Suprapubic skin (tissue), 4 donors: Measurements from ENCODE around the gene CYB561D1. TPM values are rescaled to one million over a fixed set of nuclear protein-coding genes. Genes with fewer than 3 reads are reported as not detected.

Experiments
- DNase-seq, 2 donors: peaks; one replicate each; pipeline ENCODE4 v3.0.0-alpha.2; 2019; ENCODE audit warnings: low spot score in 2 of 2
- H3K27ac ChIP-seq: fragments of 200-600 bp; sonication (generic); one replicate; pipeline ENCODE4 v1.5.1; 2019
- H3K27me3 ChIP-seq: fragments of 200-600 bp; sonication (generic); one replicate; pipeline ENCODE4 v1.5.1; 2019
- H3K36me3 ChIP-seq: fragments of 200-600 bp; sonication (generic); one replicate; pipeline ENCODE4 v1.5.1; 2019
- H3K4me1 ChIP-seq: fragments of 200-600 bp; sonication (generic); one replicate; pipeline ENCODE4 v1.5.1; 2019
- H3K4me3 ChIP-seq: fragments of 200-600 bp; sonication (generic); one replicate; pipeline ENCODE4 v1.5.1; 2019; ENCODE audit warnings: mild to moderate bottlenecking
- H3K9me3 ChIP-seq: fragments of 200-600 bp; sonication (generic); one replicate; pipeline ENCODE4 v1.5.1; 2019
- EP300 ChIP-seq: sonication (generic); formaldehyde crosslinking; IDR thresholded peaks from one replicate; pipeline ENCODE4 v1.6.1; 2017; ENCODE audit warnings: antibody characterized with exemption
- POLR2A ChIP-seq, 2 donors: fragments of 450-650 bp; IDR thresholded peaks; one replicate each; pipeline ENCODE4 v1.6.1; 2017; ENCODE audit warnings: antibody characterized with exemption in 2 of 2, mild to moderate bottlenecking in 2 of 2, moderate library complexity in 2 of 2
- POLR2AphosphoS5 ChIP-seq, 3 donors: sonication (generic); formaldehyde crosslinking; IDR thresholded peaks; one replicate each; pipeline ENCODE4 v1.6.1; 2017; ENCODE audit warnings: antibody characterized with exemption in 3 of 3
- WGBS: methylation state at CpG from one replicate; pipeline ENCODE4 v1.1.5; 2018; 5-methylcytosine and 5-hydroxymethylcytosine counted together
- total RNA-seq, 4 donors: library from RNA; depleted of rRNA; stranded (reverse); fragments of >200 nt; gene quantifications; one replicate each; pipeline ENCODE4 v1.1.0, GENCODE V29; 2016
- TF ChIP-seq, protein P1 (sequence below), 2 donors: fragments of 200-600 bp in 1 of 2; fragments of 450-650 bp in 1 of 2; sonication (generic) in 1 of 2; IDR thresholded peaks; one replicate each; pipeline ENCODE4 v1.5.1; 2016 to 2019; ENCODE audit warnings: antibody characterized with exemption in 2 of 2, mild to moderate bottlenecking in 1 of 2, moderate library complexity in 1 of 2

The CYB561D1 gene
- total RNA-seq, 4 donors from 2014 or later = 12.3 to 27.4 (median 24.7) TPM

- DNase-seq = no peak
- H3K27me3 ChIP-seq = peaks cover 78% of the 10 kb centered on the region
- H3K36me3 ChIP-seq = no peaks in the 10 kb centered on the region
- no peaks in the 10 kb centered on the region for H3K9me3 ChIP-seq
- 7% methylated on average over 24 of the region's 24 CpGs for whole genome bisulfite sequencing
- H3K4me1 ChIP-seq = peaks cover 11% of the 10 kb centered on the region
- peak overlapping the region; percentile 57 for H3K4me3 ChIP-seq
- no peak overlapping the region for H3K27ac ChIP-seq
- no peak for TF ChIP-seq POLR2A (IDR thresholded peaks at IDR 0.05)
- TF ChIP-seq POLR2AphosphoS5 (IDR thresholded peaks at IDR 0.05) = no peak
- TF ChIP-seq, protein P1, sequence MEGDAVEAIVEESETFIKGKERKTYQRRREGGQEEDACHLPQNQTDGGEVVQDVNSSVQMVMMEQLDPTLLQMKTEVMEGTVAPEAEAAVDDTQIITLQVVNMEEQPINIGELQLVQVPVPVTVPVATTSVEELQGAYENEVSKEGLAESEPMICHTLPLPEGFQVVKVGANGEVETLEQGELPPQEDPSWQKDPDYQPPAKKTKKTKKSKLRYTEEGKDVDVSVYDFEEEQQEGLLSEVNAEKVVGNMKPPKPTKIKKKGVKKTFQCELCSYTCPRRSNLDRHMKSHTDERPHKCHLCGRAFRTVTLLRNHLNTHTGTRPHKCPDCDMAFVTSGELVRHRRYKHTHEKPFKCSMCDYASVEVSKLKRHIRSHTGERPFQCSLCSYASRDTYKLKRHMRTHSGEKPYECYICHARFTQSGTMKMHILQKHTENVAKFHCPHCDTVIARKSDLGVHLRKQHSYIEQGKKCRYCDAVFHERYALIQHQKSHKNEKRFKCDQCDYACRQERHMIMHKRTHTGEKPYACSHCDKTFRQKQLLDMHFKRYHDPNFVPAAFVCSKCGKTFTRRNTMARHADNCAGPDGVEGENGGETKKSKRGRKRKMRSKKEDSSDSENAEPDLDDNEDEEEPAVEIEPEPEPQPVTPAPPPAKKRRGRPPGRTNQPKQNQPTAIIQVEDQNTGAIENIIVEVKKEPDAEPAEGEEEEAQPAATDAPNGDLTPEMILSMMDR (IDR thresholded peaks at IDR 0.05) = no peak
- no peak for TF ChIP-seq EP300
Observed at GRCh38 chr1:109466125-109466451, 27.8 kb upstream of the CYB561D1 start.

DNA sequence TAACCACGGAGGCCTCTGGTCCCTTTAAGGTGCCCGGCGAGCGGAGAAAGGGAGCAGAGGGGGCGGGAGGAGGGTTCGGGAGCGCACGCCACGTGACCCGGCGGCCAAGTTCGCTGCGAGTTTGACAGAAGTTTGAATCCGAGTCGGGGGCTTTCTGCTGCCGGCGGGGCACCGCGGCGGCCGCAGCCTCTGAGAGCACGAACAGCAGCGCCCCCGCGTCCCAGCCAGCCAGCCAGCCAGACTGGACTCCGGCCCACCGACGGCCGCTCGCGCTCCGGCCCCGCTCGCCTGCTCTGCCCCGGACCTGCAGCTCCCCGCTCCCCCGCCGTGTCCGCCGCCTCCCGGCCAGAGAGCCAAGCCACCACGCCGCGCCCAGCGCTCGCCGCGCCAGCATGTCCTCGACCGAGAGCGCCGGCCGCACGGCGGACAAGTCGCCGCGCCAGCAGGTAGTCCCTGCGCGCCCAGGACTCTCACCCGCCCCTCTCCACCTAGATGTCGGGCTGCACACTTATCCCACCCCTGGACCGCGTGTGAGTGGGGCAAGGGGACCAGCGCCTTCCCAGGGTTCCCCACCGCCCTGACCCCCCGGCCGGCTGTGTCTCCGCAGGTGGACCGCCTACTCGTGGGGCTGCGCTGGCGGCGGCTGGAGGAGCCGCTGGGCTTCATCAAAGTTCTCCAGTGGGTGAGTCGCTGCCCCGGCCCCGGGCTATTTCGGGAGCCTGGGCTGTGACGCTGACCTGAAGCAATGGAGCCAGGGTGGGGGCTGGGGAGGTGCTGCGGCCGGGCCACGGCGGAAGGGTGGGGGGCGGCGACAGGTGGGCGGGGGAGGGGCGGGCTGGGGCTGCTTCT is 27.2 kb upstream of the CYB561D1 start, which contains the start of gene SYPL2:
SYPL2 (plus strand) TSS at position 95 of the 849 bp plus-strand sequence; CDS start at position 393, 298 bp downstream.
- TF ChIP-seq EP300 = no peak
- no peak for TF ChIP-seq POLR2A (IDR thresholded peaks at IDR 0.05)
- no peak for TF ChIP-seq POLR2AphosphoS5 (IDR thresholded peaks at IDR 0.05)
- TF ChIP-seq, protein P1 (IDR thresholded peaks at IDR 0.05) = no peak
- H3K4me3 ChIP-seq = peak within 1 kb of the TSS; percentile 57
- H3K9me3 ChIP-seq = no peaks in the 10 kb centered on the region
- H3K27me3 ChIP-seq = peaks cover 76% of the 10 kb centered on the region
- no peak within 1 kb of the TSS for H3K27ac ChIP-seq
- no peak for DNase-seq
- peaks cover 11% of the 10 kb centered on the region for H3K4me1 ChIP-seq
- WGBS = 0% methylated on average over 1 of the region's 88 CpGs
- no peaks in the 10 kb centered on the region for H3K36me3 ChIP-seq

DNA sequence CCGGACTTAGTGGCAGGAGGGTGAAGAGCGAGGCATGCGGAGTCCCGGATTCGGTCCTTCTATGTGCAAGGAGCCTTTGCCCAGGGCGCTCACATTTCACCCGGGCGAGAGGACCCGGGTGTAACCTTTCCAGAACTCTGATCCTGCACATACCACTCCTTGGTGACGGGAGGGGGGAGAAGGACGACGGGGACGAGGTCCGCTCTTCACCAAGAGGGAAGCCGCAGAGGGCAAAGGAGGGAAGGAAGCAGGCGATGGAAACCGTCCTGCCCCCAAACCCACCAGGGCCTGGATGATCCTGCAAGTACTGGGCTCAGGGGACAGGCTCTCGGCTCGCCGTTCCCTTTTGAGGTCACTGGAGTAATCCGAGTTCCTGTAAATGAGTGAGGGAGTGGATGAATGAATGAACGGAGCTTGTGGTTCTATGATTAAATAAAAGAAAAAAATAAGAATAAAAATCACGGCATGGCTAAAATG is 26.6 kb upstream of the CYB561D1 start:
- no peak overlapping the region for H3K27ac ChIP-seq
- peaks cover 11% of the 10 kb centered on the region for H3K4me1 ChIP-seq
- H3K36me3 ChIP-seq = no peaks in the 10 kb centered on the region
- no peak for TF ChIP-seq POLR2A (IDR thresholded peaks at IDR 0.05)
- no peak for TF ChIP-seq POLR2AphosphoS5 (IDR thresholded peaks at IDR 0.05)
- TF ChIP-seq, protein P1 (IDR thresholded peaks at IDR 0.05) = no peak
- no peak for TF ChIP-seq EP300
- peak overlapping the region; percentile 57 for H3K4me3 ChIP-seq
- no peaks in the 10 kb centered on the region for H3K9me3 ChIP-seq
- 29% methylated on average over 21 of the region's 23 CpGs for WGBS
- DNase-seq = no peak
- peaks cover 78% of the 10 kb centered on the region for H3K27me3 ChIP-seq

DNA sequence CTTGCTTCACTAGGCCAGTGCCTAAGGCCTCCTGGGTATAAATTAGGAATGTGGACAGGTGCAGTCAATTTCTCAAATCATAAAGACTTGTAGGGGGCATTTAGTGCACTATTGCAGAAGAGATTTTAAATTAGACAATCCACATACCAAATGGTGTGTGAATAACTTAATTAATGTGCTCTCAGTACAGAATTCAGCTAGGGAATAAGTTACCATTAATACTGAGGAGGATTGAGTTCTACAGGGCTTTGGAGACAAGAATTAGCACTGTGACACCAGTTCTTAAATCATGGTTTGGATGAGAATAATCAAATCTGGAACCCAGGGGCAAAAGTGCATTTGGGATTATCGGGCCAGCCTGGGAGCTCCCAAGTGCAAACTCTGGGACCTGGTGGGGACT is 25.8 kb upstream of the CYB561D1 start:
- no peaks in the 10 kb centered on the region for H3K9me3 ChIP-seq
- no peak overlapping the region for H3K4me3 ChIP-seq
- no peak overlapping the region for H3K27ac ChIP-seq
- DNase-seq = no peak
- H3K36me3 ChIP-seq = no peaks in the 10 kb centered on the region
- peaks cover 11% of the 10 kb centered on the region for H3K4me1 ChIP-seq
- no peak for TF ChIP-seq EP300
- TF ChIP-seq, protein P1 (IDR thresholded peaks at IDR 0.05) = no peak
- TF ChIP-seq POLR2A (IDR thresholded peaks at IDR 0.05) = no peak
- no peak for TF ChIP-seq POLR2AphosphoS5 (IDR thresholded peaks at IDR 0.05)
- 100% methylated on average over 1 of the region's 1 CpG for WGBS
- peaks cover 76% of the 10 kb centered on the region for H3K27me3 ChIP-seq

GRCh38 chr1:109468903-109469302 is 25.0 kb upstream of the CYB561D1 start:
- no peak overlapping the region for H3K4me3 ChIP-seq
- no peaks in the 10 kb centered on the region for H3K9me3 ChIP-seq
- DNase-seq = no peak
- no peak overlapping the region for H3K27ac ChIP-seq
- WGBS = 14% methylated on average over 2 of the region's 2 CpGs
- H3K27me3 ChIP-seq = peaks cover 67% of the 10 kb centered on the region
- no peaks in the 10 kb centered on the region for H3K36me3 ChIP-seq
- TF ChIP-seq, protein P1 (IDR thresholded peaks at IDR 0.05) = no peak
- TF ChIP-seq EP300 = no peak
- no peak for TF ChIP-seq POLR2A (IDR thresholded peaks at IDR 0.05)
- TF ChIP-seq POLR2AphosphoS5 (IDR thresholded peaks at IDR 0.05) = no peak
- peaks cover 11% of the 10 kb centered on the region for H3K4me1 ChIP-seq
